DND-41 (cell line): ENCODE results near the gene COL23A1.

Experiments used
- CTCF ChIP-seq: IDR thresholded peaks from 2 replicates; pipeline ENCODE4 v1.5.1; 2012; ENCODE audit warnings: borderline replicate concordance, low read length, moderate library complexity, mild to moderate bottlenecking; ENCODE audit not compliant: poor library complexity, severe bottlenecking; ENCODE audit errors: extremely low read depth
- EZH2 ChIP-seq: IDR thresholded peaks from 3 replicates; pipeline ENCODE4 v1.6.1; 2012; ENCODE audit warnings: borderline replicate concordance, low read depth, mild to moderate bottlenecking, moderate library complexity, low read length, inconsistent platforms; ENCODE audit not compliant: severe bottlenecking

GRCh38 chr5:178586396-178586795 lies 3.8 kb downstream of the COL23A1 start:
- TF ChIP-seq CTCF: no peak
- TF ChIP-seq EZH2: no peak
